Stomach smooth muscle (tissue), 2 donors: Measurements from ENCODE around the gene ZNF574.

Source experiments
- H3K27ac ChIP-seq: one replicate; pipeline ENCODE4 v1.7.0; 2013; ENCODE audit warnings: mild to moderate bottlenecking, low read length, inconsistent platforms
- H3K27me3 ChIP-seq, 2 donors: one replicate each; pipeline ENCODE4 v1.7.0; 2013; ENCODE audit warnings: low read length in 2 of 2; ENCODE audit not compliant: insufficient read depth in 2 of 2, control insufficient read depth in 1 of 2
- H3K36me3 ChIP-seq, 2 donors: one replicate each; pipeline ENCODE4 v1.7.0; 2013; ENCODE audit warnings: low read length in 2 of 2; ENCODE audit not compliant: control insufficient read depth in 2 of 2, insufficient read depth in 2 of 2
- H3K4me1 ChIP-seq: one replicate; pipeline ENCODE4 v1.7.0; 2013; ENCODE audit warnings: low read length; ENCODE audit not compliant: control insufficient read depth, insufficient read depth
- H3K4me3 ChIP-seq, 2 donors: one replicate each; pipeline ENCODE4 v1.7.0; 2013; ENCODE audit warnings: low read length in 2 of 2
- H3K9ac ChIP-seq, 2 donors: one replicate each; pipeline ENCODE4 v1.7.0; 2013; ENCODE audit warnings: low read length in 2 of 2, mild to moderate bottlenecking in 1 of 2
- H3K9me3 ChIP-seq, 2 donors: one replicate each; pipeline ENCODE4 v1.7.0; 2013; ENCODE audit warnings: low read length in 2 of 2; ENCODE audit not compliant: control insufficient read depth in 2 of 2
- donor health status: healthy.
- donor health status: Pancreatic carcinoma.

The ZNF574 gene

DNA sequence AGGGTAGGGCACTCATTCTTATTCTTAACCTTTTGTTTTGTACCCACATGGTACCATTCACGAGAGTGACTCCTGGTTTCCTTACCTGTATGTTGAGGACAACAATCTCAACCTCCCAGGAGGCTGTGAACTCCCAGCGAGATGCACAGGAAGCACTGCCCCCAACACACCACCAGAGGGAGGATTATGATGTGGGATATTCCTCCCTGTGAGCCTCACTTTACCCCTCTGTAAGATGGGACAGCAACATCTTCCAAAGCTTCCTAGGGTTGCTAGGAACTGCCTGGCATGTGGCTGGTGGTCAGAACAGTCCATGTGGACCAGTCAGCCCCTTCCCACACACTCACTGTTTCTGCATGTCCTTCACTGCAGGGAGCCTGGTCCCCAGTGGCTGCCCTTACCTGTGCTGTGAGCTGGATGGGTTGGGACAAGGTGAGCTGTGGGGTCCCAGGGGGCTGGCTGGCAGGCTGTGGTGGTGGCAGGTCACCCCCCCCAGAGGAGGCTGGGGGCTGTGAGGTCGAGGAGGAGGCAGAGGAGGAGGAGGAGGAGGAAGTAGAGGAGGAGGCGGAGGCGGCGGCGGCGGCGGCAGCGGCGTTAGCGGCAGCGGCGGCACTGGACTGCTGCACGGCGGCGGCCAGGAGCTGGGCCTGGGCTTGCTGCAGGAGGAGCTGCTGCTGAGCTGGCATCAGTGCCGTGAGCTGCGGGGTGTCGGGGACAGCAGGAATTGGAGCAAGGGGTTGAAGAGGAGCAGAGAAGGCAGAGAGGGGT, 40.5 kb downstream of the ZNF574 start:
- Histone ChIP-seq H3K9me3 (no peaks in the 10 kb centered on the region), H3K9ac (no peak overlapping the region), H3K36me3 (no peaks in the 10 kb centered on the region), H3K4me1 (peaks cover 5% of the 10 kb centered on the region), H3K4me3 (no peak overlapping the region), H3K27me3 (no peaks in the 10 kb centered on the region), H3K27ac (no peak overlapping the region)

DNA sequence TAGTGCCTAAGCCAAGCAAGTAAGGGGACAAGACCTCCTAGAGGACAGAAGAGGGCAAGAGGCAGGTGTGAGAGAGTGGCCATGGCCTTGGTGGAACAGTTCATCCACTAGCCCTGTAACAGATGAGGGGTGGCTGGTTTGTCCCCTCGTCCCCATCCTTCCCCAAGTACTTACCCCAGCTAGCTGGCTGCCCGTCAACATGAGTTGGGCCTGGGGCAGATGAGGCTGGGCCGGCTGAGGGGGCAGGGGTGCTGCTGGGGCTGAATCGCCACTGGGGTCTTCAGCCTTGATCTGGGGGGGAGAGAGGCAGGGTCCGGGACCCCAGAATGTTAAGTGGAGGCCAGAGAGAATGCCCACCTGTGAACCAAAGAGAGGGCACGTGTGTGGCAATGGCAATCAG, 41.1 kb downstream of the ZNF574 start:
- Histone ChIP-seq H3K4me3 (no peak overlapping the region), H3K4me1 (peaks cover 5% of the 10 kb centered on the region), H3K27ac (no peak overlapping the region), H3K36me3 (no peaks in the 10 kb centered on the region), H3K27me3 (no peaks in the 10 kb centered on the region), H3K9me3 (no peaks in the 10 kb centered on the region), H3K9ac (no peak overlapping the region)

DNA sequence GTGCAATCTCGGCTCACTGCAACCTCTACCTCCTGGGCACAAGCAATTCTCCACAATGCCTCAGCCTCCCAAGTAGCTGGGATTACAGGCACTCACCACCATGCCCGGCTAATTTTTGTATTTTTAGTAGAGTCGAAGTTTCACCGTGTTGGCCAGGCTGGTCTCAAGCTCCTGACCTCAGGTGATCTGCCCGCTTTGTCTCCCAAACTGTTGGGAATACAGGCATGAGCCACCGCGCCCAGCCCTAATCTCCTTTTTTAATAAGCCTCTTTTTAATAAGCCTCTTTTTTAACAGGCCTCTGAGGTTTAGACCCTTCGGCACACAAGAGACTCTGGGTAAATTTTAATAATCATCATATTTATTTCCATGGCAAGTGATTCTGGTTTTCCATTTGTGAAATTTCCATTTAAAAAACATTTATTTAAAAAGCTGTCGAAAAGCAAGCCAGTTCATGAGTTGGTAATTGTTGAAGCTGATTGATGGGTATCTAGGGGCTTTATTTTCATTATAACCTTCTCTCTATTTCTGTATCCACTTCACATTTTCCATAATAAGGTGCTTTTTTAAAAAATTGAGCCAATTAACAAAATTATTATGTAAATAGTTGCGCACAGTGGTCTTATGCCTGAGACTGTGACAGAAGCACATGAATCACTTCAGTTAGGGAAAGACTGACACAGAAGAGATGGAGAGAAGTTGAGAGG, 44.5 kb downstream of the ZNF574 start:
- Histone ChIP-seq H3K4me3 (no peak overlapping the region), H3K9ac (no peak overlapping the region), H3K27ac (no peak overlapping the region), H3K4me1 (no peaks in the 10 kb centered on the region), H3K9me3 (peaks cover 0 to 3% of the 10 kb centered on the region in 2 donors), H3K36me3 (no peaks in the 10 kb centered on the region), H3K27me3 (peaks cover 0 to 6% of the 10 kb centered on the region in 2 donors)

DNA sequence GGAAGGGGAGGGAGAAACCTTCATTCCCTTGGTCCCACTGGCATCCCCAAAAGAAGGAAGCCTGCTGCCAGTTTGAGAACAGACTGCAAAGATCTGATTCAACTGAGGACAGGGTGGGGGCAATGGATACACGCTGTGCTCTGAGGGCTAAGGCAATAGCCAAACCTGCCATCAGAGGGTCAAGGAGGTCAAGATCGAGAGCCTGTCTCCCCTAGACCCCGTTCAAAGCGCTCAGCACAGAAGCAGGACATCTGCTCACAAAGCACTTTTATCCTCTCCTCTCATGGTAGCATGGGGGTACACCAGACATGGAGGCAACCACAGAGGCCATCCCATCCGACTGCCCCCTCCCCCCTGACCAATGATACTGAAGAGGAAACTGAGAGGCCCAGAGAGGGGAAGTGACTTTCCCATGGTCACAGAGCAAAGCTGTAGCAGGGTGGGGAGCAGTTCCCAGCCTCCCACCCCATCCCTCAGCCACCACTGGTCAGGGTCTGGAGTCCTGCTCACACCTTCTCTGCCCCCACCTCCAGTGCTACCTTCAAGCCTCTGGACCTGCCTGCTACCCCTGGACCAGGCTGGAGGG, 45.2 kb downstream of the ZNF574 start:
- H3K4me3 ChIP-seq = no peak overlapping the region

DNA sequence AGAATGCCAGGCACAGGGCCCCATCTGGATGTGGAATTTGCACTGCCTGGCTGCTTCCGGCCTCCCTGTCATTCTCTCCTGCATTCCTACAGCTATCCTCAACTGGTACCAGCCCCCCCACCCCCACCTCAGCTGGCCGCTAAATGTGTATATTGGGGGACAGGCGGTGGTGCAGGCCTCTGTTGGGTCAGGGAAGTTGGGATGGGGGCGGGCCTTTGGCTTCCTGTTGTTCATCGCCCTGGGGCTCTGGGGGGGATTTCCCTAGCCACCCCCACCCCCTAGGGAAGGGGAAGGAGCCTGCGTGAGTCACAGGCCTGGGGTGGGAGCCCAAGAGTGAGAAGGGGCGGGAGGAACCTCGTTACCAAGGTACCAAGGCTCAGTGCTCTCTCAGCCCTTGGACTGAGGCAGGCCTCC, 45.7 kb downstream of the ZNF574 start:
- Histone ChIP-seq H3K27ac (no peak overlapping the region), H3K27me3 (peaks cover 0 to 10% of the 10 kb centered on the region in 2 donors), H3K9ac (no peak overlapping the region), H3K4me1 (no peaks in the 10 kb centered on the region), H3K36me3 (no peaks in the 10 kb centered on the region), H3K4me3 (no peak overlapping the region), H3K9me3 (peaks cover 0 to 3% of the 10 kb centered on the region in 2 donors)

More for the DNA sequence above, 45.2 kb downstream of the ZNF574 start:
- Histone ChIP-seq H3K9me3 (peaks cover 0 to 3% of the 10 kb centered on the region in 2 donors), H3K4me1 (no peaks in the 10 kb centered on the region), H3K36me3 (no peaks in the 10 kb centered on the region), H3K27me3 (peaks cover 0 to 8% of the 10 kb centered on the region in 2 donors), H3K9ac (no peak overlapping the region), H3K27ac (no peak overlapping the region)

DNA sequence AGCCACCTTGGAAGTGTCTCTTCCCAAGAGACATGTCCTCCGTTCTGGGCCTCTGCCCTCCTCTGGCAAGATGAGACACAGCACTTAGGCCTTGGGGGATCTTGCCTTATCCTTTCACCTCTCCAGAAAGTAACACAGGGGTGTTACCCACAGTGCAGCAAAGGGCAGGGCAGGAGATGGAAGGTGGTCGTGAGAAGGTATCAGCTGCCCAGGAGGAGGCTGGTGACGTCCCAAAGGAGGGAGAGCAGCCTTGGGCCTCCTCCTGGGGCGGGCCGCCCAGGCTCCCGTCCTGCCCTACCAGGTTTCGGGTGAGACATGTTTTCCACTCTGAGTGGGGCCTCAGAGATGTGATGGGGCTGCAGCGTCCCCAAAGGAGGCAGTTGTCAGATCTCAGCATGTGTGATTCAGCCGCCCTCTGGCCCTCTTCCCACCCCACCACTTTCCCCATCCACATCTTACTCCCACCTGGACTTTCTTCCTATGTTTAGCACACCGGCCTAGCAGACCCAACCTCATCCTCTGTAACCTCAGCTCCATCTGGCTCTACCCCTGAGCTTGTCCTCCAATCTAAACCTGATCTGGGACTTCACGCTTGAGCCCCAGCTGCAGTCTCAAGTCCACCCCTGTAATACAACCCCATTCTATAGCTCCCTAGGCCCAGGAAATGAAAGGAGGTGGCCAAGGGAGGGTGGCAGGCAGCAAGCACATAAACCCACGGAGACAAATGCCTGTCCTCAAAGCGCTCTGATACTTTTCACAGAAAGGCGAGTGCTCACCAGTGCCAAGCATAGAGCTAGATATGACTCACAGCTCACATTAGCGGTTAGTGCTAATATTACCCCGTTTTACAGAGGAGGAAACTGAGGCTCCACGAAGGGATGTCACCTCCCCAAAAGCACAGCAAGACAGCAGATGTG, 47.0 kb downstream of the ZNF574 start:
- Histone ChIP-seq H3K4me3 (no peak overlapping the region), H3K36me3 (no peaks in the 10 kb centered on the region), H3K27ac (no peak overlapping the region), H3K9me3 (peaks cover 0 to 3% of the 10 kb centered on the region in 2 donors), H3K27me3 (peaks cover 0 to 10% of the 10 kb centered on the region in 2 donors), H3K9ac (no peak overlapping the region), H3K4me1 (no peaks in the 10 kb centered on the region)

DNA sequence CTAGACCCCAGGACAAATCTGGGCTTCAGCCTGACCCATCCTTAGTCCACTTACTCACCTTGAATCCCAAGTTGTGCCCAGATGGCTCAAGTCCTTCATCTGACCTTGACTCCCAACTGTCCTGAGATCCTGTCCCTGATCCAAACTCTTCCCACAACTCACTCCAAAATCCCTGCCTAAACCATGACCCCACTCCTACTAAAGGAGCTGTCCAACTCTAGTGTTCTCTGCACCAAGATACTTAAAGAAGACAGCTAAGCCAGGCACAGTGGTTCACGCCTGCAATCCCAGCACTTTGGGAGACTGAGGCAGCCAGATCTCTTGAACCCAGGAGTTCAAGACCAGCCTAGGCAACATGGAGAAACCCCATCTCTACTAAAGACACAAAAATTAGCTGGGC, 47.8 kb downstream of the ZNF574 start:
- no peaks in the 10 kb centered on the region for H3K36me3 ChIP-seq
- no peaks in the 10 kb centered on the region for H3K4me1 ChIP-seq
- H3K4me3 ChIP-seq = no peak overlapping the region
- peaks cover 0 to 10% of the 10 kb centered on the region in 2 donors for H3K27me3 ChIP-seq
- H3K9ac ChIP-seq = no peak overlapping the region
- H3K27ac ChIP-seq = no peak overlapping the region
- H3K9me3 ChIP-seq = peaks cover 0 to 3% of the 10 kb centered on the region in 2 donors

DNA sequence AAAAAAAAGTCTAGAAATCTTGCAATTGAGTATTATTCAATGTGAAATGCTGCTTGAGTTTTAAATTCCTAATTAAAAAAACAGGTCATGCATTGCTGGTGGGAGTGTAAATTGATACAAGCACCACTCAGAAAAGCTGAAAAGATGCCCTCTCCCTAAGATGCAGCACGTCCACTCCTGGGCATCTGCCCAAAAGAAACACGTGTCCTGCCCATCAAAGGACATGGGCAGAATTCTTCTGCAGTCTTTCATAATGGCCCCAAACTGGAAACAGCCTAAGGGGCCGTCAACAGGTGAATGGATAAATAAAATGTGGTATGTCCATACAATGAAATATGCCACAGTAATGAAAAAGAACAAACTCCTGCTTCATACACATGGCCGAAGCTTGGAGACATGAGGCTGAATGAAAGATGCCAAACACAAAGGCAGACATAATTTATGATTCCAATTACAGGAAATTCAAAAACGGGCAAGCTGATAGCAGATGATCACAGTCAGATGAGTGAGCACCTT, 48.5 kb downstream of the ZNF574 start:
- no peaks in the 10 kb centered on the region for H3K36me3 ChIP-seq
- peaks cover 0 to 3% of the 10 kb centered on the region in 2 donors for H3K9me3 ChIP-seq
- H3K27me3 ChIP-seq = peaks cover 0 to 10% of the 10 kb centered on the region in 2 donors
- H3K9ac ChIP-seq = no peak overlapping the region
- no peak overlapping the region for H3K27ac ChIP-seq
- H3K4me3 ChIP-seq = no peak overlapping the region
- no peaks in the 10 kb centered on the region for H3K4me1 ChIP-seq

DNA sequence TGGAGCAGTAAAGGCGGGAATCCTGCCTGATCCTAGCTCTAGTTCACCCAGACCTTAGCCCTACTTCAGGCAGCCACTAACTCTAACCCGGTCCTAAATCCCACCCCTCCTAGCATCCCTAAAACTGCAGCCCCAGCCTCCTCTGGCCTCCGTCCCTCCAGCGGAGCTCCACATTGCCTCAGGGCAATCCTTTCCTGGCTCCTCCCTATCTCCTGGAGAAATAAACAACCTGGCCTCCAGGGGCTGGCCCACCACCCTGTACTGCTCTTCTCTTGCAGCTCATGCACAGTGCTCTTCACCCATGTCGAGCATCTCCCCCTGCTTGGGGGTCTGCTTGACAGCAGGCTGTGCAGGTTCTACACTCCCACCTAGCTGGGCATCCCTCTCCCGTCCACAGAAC, 49.6 kb downstream of the ZNF574 start:
- no peak overlapping the region for H3K9ac ChIP-seq
- no peaks in the 10 kb centered on the region for H3K4me1 ChIP-seq
- peaks cover 0 to 19% of the 10 kb centered on the region in 2 donors for H3K27me3 ChIP-seq
- no peaks in the 10 kb centered on the region for H3K36me3 ChIP-seq
- H3K9me3 ChIP-seq = peaks cover 0 to 3% of the 10 kb centered on the region in 2 donors
- H3K27ac ChIP-seq = no peak overlapping the region
- H3K4me3 ChIP-seq = no peak overlapping the region

DNA sequence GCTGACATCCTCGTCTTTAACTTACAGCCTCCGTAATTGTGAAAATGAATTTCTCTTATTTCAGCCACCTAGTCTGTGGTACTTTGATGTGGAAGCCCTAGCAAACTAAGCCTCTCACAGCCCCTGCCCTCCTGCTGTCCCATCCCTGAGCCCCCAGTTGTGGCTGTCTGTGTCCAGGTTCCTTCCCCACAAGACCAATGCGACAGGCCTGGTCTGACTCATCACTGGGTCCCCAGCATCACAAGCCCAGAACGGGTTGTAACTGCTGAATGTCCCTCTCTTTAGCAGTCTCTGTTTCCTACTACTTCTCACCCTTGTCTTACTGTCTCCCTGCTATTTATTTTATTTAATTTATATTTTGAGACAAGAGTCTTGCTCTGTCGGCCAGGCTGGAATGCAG, 50.6 kb downstream of the ZNF574 start:
- H3K36me3 ChIP-seq = no peaks in the 10 kb centered on the region
- peaks cover under 1 to 24% of the 10 kb centered on the region in 2 donors for H3K27me3 ChIP-seq
- peaks cover 0 to 3% of the 10 kb centered on the region in 2 donors for H3K9me3 ChIP-seq
- H3K4me3 ChIP-seq = no peak overlapping the region
- H3K4me1 ChIP-seq = no peaks in the 10 kb centered on the region
- no peak overlapping the region for H3K9ac ChIP-seq
- no peak overlapping the region for H3K27ac ChIP-seq
